GM21381 (cell line): Measurements from ENCODE around the gene CHM.
"Not testable (repeated sequence)": the region's sequence is repeated elsewhere in the genome, so short reads cannot be mapped to it uniquely, and the experiment has no call there.

Experiments
- ATAC-seq: cut with Tn5 transposase; IDR thresholded peaks from one replicate; pipeline ENCODE4 v1.9.1; 2021; ENCODE audit warnings: mild to moderate bottlenecking, moderate library complexity; ENCODE audit not compliant: unreplicated experiment

The CHM gene

GRCh38 chrX:85996555-85996954, 50.8 kb downstream of the CHM start:
- no peak for ATAC-seq

GRCh38 chrX:85995641-85996040, 51.7 kb downstream of the CHM start:
- no peak for ATAC-seq

GRCh38 chrX:85994797-85995196, 52.6 kb downstream of the CHM start:
- no peak for ATAC-seq

- no peak for ATAC-seq
These were observed 53.1 kb downstream of the CHM start for GRCh38 chrX:85994228-85994627.

GRCh38 chrX:85993539-85994197, 53.7 kb downstream of the CHM start:
- ATAC-seq = no peak

- ATAC-seq = no peak
These were observed 54.5 kb downstream of the CHM start for GRCh38 chrX:85992811-85993229.

- no peak for ATAC-seq
These were observed 59.0 kb downstream of the CHM start for GRCh38 chrX:85988353-85988752.

- no peak for ATAC-seq
These were observed 67.1 kb downstream of the CHM start for GRCh38 chrX:85980286-85980685.

- ATAC-seq = peak; percentile 88
These were observed 70.1 kb downstream of the CHM start for GRCh38 chrX:85977218-85977617.

- ATAC-seq = not testable (repeated sequence)
These were observed 75.0 kb downstream of the CHM start for GRCh38 chrX:85972351-85972750.

- no peak for ATAC-seq
These were observed 82.6 kb downstream of the CHM start for GRCh38 chrX:85964744-85965143.

GRCh38 chrX:85963736-85964135, 83.6 kb downstream of the CHM start:
- no peak for ATAC-seq

- no peak for ATAC-seq
These were observed 91.8 kb downstream of the CHM start for GRCh38 chrX:85955510-85955909.

- ATAC-seq = not testable (repeated sequence)
These were observed 102.6 kb downstream of the CHM start for GRCh38 chrX:85944751-85945150.

- no peak for ATAC-seq
These were observed 106.1 kb downstream of the CHM start for GRCh38 chrX:85941275-85941674.

GRCh38 chrX:85939942-85940341, 107.4 kb downstream of the CHM start:
- not testable (repeated sequence) for ATAC-seq

- ATAC-seq = not testable (repeated sequence)
These were observed 113.0 kb downstream of the CHM start for GRCh38 chrX:85934399-85934798.

GRCh38 chrX:85930099-85930498, 117.3 kb downstream of the CHM start:
- ATAC-seq = no peak

GRCh38 chrX:85928606-85929005, 118.8 kb downstream of the CHM start:
- no peak for ATAC-seq

GRCh38 chrX:85927740-85928139, 119.6 kb downstream of the CHM start:
- no peak for ATAC-seq

- ATAC-seq = no peak
These were observed 124.5 kb downstream of the CHM start for GRCh38 chrX:85922821-85923220.

GRCh38 chrX:85916656-85917280, 130.6 kb downstream of the CHM start:
- ATAC-seq = not testable (repeated sequence)

- ATAC-seq = no peak
These were observed 132.9 kb downstream of the CHM start for GRCh38 chrX:85914431-85914830.
